T47D (cell line): ENCODE data around the gene BEST1.
A peak's percentile ranks its signal among the peaks of the same experiment; 100 is the strongest.
"Not testable (repeated sequence)": the region's sequence is repeated elsewhere in the genome, so short reads cannot be mapped to it uniquely, and the experiment has no call there.

Experiments used
- DNase-seq, 2 experiments: peaks; one replicate each; pipeline versions ENCODE4 v3.0.0 to v3.0.0-alpha.2; 2011 to 2012; ENCODE audit warnings: low read depth in 1 of 2, low spot score in 1 of 2
- JUND ChIP-seq: IDR thresholded peaks from 2 replicates; pipeline ENCODE4 v1.6.1; 2012; ENCODE audit warnings: low read depth
- in situ Hi-C: cut with HindIII; loops from 2 replicates; pipeline ENCODE4 v1.10.0; 2016; ENCODE audit warnings: low sequenced_read_pairs, low pct_unique_long_range_greater_than_20kb

The BEST1 gene

DNA sequence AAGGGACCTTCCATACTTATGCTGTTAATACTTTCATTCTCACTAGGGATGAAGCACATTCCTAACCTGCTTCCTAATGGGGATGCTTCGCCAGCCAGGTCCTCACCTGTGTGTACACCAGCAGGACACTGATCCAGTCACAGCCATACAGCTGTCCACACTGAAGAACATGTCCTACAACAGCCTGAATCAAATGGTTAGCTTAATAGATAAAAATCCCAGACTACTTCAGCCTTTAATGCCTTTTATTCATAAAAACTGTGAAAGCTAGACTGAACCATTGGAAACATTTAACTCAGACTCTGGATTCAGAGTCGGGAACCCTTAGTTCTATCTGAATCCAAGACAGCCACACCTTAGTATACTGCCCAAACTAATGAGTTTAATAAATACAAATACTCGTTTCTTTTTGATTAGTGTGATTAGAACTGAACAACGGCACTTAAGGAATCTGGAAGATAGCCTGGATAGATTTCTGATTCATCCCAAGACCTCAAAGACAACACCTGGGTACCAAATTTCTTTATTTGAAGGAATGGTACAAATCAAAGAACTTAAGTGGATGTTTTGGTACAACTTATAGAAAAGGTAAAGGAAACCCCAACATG, 14.0 kb downstream of the BEST1 start:
- in situ Hi-C loops = no loop called here
- DNase-seq = no peak
- no peak for TF ChIP-seq JUND

DNA sequence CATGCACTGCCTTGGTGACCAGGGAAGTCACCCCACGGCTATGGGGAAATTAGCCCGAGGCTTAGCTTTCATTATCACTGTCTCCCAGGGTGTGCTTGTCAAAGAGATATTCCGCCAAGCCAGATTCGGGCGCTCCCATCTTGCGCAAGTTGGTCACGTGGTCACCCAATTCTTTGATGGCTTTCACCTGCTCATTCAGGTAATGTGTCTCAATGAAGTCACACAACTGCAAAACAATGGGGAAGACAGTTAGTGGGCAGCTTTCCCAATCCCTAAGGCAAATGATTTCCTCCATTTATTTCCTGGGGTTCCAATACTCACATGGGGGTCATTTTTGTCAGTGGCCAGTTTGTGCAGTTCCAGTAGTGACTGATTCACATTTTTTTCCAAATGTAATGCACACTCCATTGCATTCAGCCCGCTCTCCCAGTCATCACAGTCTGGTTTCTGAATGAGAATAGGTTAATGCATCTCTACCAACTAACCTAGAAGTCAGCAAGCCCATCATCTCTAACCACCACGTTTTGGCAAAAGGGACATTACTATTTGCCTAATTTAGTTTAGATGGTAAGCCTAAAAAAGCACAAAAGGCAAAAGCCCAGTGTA, 14.6 kb downstream of the BEST1 start:
- in situ Hi-C loops, DNase-seq: not testable (repeated sequence)

DNA sequence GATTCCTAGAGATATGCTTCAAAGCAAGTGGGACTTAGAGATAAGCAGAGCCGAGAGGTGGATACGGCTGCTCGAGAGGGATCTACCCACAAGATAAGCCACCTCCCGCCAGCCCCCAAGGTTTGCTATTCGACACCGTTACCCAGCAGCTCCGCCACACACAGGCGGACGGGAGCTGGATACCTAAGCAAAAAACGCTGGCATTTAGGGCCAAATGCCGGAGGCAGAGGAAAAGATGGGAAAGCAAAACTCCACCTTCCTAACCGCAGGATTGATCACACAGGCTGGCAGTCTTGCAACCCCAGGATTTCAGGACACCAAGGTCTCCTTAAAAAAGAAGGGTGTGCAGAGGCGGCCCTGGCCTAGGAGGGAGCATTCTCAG, 16.6 kb downstream of the BEST1 start:
- DNase-seq = no peak
- no peak for TF ChIP-seq JUND
- in situ Hi-C loops = no loop called here

DNA sequence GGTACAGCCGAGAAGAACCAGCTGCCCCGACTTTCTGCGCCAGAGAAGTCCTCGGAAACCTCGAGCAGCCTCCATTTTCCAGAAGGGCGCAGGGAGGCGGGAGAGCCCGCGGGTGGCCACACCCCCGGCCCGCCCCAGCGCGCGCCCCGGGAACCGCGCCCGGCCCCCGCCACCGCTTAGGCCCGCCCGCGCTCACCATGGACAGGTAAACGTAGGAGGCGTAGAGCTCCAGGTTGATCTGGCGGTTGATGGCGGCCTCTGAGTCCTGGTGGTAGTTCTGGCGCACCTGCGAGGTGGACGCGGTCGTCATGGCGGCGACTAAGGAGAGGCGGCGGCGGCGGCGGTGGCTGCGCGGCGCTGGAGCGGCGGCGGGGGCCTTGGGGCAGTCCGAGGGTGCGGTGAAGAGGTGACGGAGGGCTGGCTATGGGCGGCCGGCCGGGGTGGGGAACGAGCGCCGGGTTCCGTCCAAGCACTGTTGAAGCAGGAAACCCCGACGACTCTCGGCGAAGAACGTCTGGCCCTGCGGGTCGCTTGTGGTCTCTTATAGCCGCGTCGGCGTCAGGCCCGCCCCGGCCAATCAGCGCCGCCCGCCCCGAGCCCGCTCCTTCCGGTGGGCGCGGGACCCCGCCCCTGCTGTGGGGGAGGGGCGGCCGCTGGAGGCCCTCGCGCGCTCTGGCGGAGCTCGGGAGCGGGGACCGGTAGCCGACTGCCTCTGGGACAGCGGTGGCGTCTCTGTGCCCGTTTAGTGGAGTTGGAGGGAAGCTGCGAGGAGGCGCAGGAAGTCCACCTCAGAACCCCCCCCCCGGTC, 17.2 kb downstream of the BEST1 start, which contains the start of gene FTH1:
TSS of gene FTH1 (minus strand) at position 519 of the 808 bp plus-strand sequence. CDS start at position 310, 209 bp downstream.
- no peak for TF ChIP-seq JUND
- peak; percentile 92 to 95 for DNase-seq
- in situ Hi-C loops = no loop called here

DNA sequence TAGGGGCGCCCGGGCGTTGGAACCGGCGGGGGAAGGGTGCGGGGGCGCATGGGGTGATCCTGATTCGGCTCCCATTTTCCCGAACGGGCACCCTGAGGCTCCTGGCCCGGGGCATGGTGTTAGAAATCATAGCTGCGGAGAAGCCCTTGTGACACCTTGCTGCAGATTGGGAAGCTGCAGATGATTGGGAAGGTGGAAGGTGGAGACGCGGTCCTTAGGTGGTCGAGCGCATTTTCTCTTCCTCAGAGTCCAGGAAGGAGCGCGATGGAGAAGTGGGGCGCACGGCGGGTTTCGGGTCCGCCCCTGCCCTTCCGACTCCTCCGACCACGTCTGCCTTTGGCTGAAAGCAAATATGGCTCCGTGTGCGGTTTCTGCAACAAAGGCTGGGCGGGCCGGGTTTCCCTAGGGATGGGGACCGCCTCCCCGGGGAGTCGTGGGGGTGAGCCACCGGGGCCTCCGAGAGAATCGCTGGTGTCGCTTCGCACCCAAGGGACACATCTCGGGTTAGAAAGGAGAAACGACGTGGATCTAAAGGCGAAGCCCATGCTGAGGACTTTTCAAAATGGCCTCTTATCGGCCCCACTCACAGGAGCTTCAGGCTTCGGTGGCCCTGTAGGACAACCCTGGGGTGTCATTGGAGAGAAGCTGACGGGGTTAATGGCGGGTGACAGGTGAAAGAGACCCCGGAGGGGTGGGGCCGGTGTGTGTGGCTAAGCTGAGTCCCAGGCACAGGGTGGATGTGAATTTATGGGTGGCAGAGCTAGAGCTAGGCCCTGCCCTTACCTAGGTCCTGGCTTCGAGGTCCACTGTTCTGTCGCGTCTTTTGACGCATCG, 18.0 kb downstream of the BEST1 start:
- DNase-seq = peak; percentile 42 to 54
- in situ Hi-C loops = no loop called here
- no peak for TF ChIP-seq JUND

DNA sequence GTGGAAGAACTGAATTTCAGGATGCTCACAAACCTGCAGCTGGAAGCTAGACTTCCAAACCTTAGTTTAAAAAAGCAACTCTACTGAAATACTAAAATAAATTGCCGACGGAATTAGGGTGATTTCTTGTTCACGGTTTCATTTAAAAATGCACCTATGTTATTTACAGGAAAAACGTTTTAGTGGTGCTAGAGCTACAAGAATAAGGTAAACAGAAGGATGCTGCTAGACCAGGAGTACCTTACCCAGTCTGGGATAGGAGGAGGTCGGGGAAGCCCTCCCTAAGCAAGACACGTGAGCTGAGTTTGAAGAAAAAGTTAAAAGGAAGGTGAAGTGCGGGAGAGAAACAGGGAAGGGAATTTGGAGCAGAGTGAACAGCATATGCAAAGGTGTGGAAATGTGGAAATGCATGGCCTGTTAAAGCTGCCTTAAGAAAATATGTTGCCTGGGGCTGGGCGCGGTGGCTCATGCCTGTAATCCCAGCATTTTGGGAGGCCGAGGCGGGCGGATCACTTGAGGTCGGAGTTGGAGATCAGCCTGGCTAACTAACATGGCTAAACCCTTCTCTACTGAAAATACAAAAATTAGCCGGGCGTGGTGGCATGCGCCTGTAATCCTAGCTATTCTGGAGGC, 18.7 kb downstream of the BEST1 start:
- in situ Hi-C loops = no loop called here
- no peak for DNase-seq
- no peak for TF ChIP-seq JUND

DNA sequence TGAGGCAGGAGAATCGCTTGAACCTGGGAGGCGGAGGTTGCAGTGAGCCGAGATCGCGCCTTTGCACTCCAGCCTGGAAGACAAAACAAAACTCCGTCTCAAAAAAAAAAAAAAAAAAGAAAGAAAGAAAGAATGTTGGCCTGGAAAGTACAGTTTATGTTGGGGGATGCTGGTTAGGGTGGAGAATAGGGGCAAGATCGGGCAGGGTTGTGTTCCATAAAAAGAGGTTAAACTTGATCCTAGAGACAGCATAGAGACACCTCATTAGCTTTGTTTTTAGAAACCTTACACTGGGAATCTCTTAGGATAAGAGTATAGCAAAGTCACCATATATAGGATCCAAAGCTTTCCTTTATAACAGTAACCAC, 19.2 kb downstream of the BEST1 start:
- no peak for DNase-seq

DNA sequence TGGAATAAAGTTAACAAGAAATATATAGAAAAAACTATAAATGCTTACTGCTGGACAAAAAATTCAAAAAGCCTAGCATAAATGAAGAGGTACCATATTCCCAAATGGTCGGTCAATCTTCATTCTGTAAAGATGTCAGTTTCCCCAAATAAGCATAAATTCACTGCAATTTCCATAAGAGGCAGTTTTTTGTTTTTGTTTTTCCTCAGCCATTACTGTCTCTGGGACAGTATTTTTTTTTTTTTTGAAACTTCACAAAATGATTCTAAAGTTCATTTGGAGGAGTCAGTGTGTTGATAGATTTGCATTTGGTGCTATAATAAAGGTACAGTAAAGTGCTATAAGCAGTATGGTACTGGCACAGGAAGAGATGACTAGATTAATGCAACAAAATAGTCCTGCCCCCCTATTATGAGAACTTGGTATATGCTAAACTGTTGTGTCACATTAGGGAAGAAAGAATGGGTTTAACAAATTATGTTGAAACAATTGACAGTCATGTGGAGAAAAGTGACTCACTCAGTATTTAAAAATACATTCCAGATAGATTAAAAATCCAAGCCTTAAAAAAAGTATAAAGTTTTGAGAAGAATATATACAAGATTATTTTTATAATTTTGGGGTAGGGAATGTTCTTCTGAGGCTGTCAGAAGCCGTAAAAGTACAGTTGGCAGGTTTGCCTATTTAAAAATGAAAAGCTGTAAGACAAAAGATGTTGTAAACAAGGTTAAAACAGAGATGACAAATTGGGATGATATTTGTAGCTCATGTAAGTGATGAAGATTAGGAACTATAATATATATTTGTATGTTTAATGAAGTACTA, 19.9 kb downstream of the BEST1 start:
- in situ Hi-C loops = no loop called here
- no peak for TF ChIP-seq JUND
- DNase-seq = no peak

More for the DNA sequence above, 19.2 kb downstream of the BEST1 start:
- in situ Hi-C loops = no loop called here
- no peak for TF ChIP-seq JUND

DNA sequence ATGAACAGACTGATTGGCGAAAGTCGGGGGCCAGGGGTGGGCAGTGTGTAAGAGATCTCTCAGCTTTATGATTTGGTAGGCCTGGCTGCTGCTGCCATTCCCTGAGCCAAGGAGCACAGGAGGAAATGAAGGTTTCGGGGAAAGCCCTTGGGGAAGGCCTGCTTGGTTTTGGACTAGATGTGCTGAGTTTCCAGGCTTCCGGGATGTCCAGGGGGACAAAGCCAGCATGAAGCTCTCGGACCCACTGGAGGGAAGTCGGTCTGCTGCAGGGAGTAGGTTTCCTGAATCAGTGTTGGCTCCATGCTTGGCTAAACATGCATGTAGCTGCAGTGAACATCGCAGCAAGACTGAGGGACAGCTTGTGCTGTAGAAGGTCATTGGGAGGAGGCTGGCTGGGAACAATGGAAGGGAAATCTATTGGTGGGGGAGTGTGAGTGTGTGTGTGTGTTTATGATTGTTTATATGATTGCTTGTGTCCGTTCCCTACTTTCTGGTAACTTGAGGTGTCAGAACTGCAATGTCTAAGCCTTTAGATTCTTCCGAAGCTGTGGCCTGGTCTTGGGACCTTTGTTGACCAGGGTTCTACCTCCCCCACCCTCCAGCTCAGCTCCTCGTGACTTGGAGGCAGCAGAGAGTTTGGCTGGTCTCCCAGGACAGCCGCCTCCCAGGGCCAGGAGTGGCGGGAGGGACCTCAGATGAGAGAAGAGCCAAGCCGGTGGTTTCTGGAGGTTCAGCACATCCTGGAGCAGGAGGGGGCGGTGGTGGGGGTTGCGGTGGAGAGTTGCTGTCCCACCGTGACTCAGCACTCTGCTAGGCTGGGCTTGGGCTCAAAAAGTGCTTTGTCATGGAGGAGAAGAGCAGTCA, 21.3 kb downstream of the BEST1 start:
- in situ Hi-C loops = no loop called here
- peak in 1 of 2 experiments; percentile 96 for DNase-seq
- TF ChIP-seq JUND = no peak

DNA sequence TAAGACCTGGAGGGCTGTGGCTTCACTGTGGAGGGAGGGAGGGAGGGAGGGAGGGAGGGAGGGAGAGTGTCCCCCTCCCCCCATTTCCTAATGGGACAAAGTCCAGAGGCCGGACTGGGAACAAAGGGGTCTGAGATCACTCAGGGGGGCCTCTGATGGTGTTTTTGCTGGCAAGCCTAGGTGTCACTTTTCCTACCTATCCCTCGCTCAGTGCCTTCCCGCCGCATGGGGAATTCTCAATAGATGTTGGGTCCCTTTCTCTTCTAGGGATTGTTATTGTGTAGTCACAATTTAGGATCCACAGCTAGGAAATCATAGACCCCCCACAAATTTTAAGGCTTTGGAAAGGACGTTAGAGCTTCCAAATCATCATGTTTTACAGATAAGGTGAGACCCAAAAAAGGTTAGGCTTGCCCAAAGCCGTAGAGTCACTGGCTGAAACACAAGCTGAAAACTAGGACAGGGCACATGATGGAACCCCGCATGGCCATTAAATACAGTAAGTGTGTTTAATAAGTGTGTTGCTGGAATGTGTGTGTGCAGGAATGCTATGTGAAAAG, 22.0 kb downstream of the BEST1 start:
- no peak for DNase-seq
- no peak for TF ChIP-seq JUND
- in situ Hi-C loops = no loop called here
